ENCODE results near the gene RECK. TPM values are rescaled to one million over a fixed set of nuclear protein-coding genes. Genes with fewer than 3 reads are reported as not detected.
A peak's percentile ranks its signal among the peaks of the same experiment; 100 is the strongest.

The RECK gene
- total RNA-seq, 1 experiment from 2014 or later, result 10.3 TPM

DNA sequence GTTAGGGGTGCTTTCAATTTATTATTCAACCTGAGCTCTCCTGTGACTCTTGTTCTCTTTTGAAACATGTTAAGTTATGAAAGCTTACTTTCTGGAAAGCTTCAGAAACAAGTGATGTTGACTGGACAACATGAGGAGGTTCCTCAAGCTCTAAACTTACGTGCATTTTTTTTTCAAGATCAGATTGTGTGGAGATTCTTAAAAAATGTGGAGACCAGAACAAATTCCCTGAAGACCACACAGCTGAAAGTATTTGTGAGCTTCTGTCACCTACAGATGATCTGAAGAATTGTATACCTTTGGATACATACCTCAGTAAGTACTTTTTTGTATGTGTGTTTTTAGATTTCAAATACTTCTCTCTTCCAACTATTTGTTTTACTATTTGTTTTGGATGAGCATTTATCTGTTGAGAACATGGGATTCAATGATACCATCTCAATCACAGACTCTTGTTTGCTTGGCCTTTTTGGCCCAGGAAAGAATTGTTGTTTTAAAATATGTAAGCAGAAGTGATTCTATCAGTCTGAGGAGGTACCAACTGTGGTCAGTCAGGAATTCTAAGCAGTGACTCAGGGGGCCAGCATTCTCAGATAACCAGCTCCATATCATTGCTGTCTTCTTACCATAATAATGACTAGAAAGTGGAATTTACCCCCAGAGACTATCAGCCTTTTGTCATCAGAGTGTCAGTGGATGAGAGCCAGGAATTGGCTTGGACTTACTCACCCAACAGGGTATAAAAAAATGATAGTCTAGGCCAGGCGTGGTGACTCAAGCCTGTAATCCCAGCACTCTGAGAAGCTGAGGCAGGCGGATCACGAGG lies 65.4 kb downstream of the RECK start:
- no peak overlapping the region for H3K27ac ChIP-seq (ENCODE audit: insufficient read length, low read depth, low read length)
- no peak overlapping the region for H3K4me2 ChIP-seq (ENCODE audit: insufficient read depth, insufficient read length, low read length)
- no peaks in the 10 kb centered on the region for H3K9me3 Mint-ChIP-seq

More for the DNA sequence above, 65.4 kb downstream of the RECK start:
- no peaks in the 10 kb centered on the region for H3K27me3 ChIP-seq (ENCODE audit: insufficient read depth, low read length)
- H3K4ac ChIP-seq (ENCODE audit: low read depth, low read length), result no peak overlapping the region
- no peak overlapping the region for H2AK5ac ChIP-seq (ENCODE audit: insufficient read length, low read length)
- no peaks in the 10 kb centered on the region for H4K20me1 ChIP-seq (ENCODE audit: control insufficient read depth, insufficient read depth, insufficient read length)
- no peak overlapping the region for H2BK120ac ChIP-seq (ENCODE audit: low read depth, low read length, poor library complexity, severe bottlenecking)
- no peak overlapping the region for H4K91ac ChIP-seq (ENCODE audit: insufficient read length, low read depth, low read length)
- no peak overlapping the region for H2BK20ac ChIP-seq (ENCODE audit: low read depth, low read length, poor library complexity, severe bottlenecking)
- DNase-seq, result no peak
- no CpG with 5 or more reads among the region's 4 CpGs for WGBS (ENCODE audit: extremely low coverage, insufficient read length, low lambda C conversion rate)
- H3K23ac ChIP-seq (ENCODE audit: insufficient read length, low read depth, low read length), result no peak overlapping the region
- H3T11ph ChIP-seq (ENCODE audit: low read length), result no peak overlapping the region
- no peaks in the 10 kb centered on the region for H3K79me1 ChIP-seq (ENCODE audit: insufficient read depth, low read depth, low read length, poor library complexity, severe bottlenecking)
- H2BK12ac ChIP-seq (ENCODE audit: insufficient read length, low read depth, low read length), result no peak overlapping the region
- H3K27me3 Mint-ChIP-seq (ENCODE audit: low read depth), result no peaks in the 10 kb centered on the region
- H3K36me3 Mint-ChIP-seq (ENCODE audit: insufficient read depth in 1 of 3, low read depth in 3 of 3), result peaks cover 0 to 1% (median 0%) of the 10 kb centered on the region in 3 experiments; a peak in 1 of 7 replicates
- H2BK15ac ChIP-seq (ENCODE audit: low read depth, low read length), result no peak overlapping the region
- H3K4me3 Mint-ChIP-seq, result no peak overlapping the region
- H3K27ac Mint-ChIP-seq, result peak overlapping the region in 1 of 3 experiments; percentile 74; a peak in 3 of 7 replicates
- H2AFZ ChIP-seq (ENCODE audit: low read length), result no peak overlapping the region
- no peaks in the 10 kb centered on the region for H3K23me2 ChIP-seq (ENCODE audit: insufficient read length, low read depth, low read length, poor library complexity, severe bottlenecking)
- H3K18ac ChIP-seq (ENCODE audit: insufficient read length, low read depth, low read length), result no peak overlapping the region
- TF ChIP-seq, protein P1, sequence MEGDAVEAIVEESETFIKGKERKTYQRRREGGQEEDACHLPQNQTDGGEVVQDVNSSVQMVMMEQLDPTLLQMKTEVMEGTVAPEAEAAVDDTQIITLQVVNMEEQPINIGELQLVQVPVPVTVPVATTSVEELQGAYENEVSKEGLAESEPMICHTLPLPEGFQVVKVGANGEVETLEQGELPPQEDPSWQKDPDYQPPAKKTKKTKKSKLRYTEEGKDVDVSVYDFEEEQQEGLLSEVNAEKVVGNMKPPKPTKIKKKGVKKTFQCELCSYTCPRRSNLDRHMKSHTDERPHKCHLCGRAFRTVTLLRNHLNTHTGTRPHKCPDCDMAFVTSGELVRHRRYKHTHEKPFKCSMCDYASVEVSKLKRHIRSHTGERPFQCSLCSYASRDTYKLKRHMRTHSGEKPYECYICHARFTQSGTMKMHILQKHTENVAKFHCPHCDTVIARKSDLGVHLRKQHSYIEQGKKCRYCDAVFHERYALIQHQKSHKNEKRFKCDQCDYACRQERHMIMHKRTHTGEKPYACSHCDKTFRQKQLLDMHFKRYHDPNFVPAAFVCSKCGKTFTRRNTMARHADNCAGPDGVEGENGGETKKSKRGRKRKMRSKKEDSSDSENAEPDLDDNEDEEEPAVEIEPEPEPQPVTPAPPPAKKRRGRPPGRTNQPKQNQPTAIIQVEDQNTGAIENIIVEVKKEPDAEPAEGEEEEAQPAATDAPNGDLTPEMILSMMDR (conservative IDR thresholded peaks at IDR 0.05), result no peak
- H3K4me1 Mint-ChIP-seq, result peaks cover 25 to 30% of the 10 kb centered on the region in 2 experiments
- no peak overlapping the region for H3K56ac ChIP-seq (ENCODE audit: insufficient read length, low read depth, low read length)
- H3K9me3 ChIP-seq (ENCODE audit: control insufficient read depth, low read depth, low read length), result no peaks in the 10 kb centered on the region
- H2BK5ac ChIP-seq (ENCODE audit: insufficient read length, low read length), result no peak overlapping the region
- no peak overlapping the region for H4K5ac ChIP-seq (ENCODE audit: insufficient read length, low read depth, low read length)
- H3K4me1 ChIP-seq (ENCODE audit: insufficient read depth, low read length), result no peaks in the 10 kb centered on the region
- no peak overlapping the region for H3K14ac ChIP-seq (ENCODE audit: insufficient read depth, low read length)
- H4K8ac ChIP-seq (replicated peaks; ENCODE audit: insufficient read length, low read depth, low read length), result no peak overlapping the region
- H3K9ac ChIP-seq (ENCODE audit: extremely low read depth, insufficient read length, low read length), result no peak overlapping the region
- no peaks in the 10 kb centered on the region for H3K79me2 ChIP-seq (ENCODE audit: insufficient read depth, low read length)

Data from H9 (cell line).